ENCODE measurements around the gene COX14.
"Not testable (repeated sequence)": the region's sequence is repeated elsewhere in the genome, so short reads cannot be mapped to it uniquely, and the experiment has no call there.

The COX14 gene

DNA sequence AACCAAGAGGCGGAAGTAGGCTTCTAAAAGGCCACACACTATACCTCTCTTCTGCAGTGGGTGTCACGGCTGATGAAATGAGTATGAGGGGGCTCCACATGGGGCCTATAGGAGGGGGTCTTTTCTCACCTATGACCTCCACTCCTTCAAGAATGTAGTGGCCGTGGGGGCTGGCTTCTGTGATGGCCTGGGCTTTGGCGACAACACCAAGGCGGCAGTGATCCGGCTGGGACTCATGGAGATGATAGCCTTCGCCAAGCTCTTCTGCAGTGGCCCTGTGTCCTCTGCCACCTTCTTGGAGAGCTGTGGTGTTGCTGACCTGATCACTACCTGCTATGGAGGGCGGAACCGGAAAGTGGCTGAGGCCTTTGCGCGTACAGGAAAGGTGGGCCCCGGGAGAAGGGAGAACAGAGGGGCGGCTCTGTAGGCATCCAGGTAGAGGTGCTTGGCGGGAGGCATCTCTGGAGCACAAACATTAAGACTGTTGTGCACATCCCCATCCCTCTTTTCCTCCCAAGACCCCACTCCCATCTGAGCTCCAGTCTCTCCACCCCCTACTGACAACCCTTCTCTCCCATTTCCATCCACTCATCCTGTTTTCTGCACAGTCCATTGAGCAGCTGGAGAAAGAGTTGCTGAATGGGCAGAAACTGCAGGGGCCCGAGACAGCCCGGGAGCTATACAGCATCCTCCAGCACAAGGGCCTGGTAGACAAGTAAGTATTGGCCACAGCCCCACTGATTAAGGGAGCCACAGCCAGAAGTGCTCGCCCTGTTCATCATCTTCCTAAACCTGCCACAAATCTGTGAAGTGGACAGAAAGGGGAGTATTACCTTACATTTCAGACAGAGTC lies 4.4 kb upstream of the COX14 start:
- no peak for DNase-seq (ENCODE audit: low read depth)

DNA sequence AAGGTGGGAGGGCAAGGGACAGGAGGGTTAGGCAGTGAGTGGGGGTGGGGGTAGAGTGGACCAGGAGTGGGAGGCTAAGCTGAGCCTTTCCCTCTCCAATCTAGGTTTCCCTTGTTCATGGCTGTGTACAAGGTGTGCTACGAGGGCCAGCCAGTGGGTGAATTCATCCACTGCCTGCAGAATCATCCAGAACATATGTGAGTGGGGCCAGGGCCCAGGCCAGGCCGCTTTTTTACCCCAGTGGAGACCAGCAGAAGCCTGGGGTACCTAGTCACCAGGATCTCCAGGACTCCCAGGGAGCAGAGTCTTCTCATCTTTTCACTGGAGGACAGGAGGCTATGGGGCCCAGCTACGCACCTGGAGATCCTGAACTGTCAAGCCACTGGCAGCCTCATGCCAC lies 2.7 kb upstream of the COX14 start:
- DNase-seq (ENCODE audit: low read depth): no peak

DNA sequence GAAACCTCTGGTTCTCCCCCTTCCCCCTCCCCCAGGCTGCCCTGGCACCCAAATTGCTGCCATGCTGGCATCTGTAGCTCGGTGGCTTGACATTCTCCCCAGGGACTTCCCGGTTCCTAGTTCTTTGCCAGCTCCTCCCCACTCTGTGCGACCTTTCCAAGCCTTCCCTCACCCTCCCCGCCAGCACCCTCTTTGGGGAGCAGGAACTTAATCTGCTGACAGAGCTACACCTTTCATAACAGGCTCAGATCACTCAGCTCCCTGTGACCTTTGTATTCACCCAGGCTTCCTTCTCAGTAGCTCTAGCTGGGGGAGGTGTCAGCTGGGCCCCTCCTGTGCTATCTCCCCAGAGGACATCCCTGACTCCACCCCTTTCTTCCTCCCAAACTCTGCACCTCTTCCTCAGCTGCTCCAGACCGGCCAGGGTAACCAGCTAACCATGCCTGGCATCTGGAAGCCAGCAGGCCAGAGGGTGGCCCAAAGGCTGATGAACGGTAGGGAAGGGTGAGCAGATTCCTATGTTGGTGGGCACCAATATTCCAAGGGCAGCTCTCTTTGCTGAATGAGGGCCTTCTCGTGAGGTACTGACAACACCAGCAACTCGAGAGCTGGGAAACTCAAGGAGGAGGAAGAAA lies 1.8 kb upstream of the COX14 start:
- no peak for DNase-seq (ENCODE audit: low read depth)

DNA sequence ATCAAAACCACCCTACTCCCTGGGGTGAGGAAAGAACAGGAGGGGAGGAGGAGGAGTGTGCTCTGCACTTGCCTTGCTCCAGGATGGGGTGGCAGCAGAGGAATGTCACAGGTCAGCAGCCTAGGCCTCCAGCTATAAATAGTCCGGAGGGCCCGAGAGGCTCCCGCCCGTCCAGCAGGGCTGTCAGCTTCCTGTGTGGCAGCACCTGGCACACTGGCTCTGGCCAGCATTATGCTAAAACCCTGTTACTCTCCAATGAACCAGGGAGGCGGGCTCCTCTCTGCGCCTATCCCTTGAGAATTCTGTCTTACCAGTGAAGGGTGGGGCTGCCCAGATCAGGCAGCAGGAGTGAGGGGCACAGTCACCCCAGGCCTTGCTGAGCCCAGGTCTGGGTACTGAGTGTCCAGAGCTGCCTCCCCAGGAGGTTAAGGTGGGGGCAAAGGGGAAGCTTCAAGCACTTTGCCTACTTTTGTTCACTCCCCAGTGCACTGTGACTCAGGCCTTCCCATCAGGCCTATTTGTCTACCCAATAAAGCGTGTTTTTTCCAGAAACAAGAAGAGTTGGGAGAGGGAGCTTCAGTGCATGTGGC lies 1.2 kb upstream of the COX14 start:
- DNase-seq (ENCODE audit: low read depth): peak; percentile 36

DNA sequence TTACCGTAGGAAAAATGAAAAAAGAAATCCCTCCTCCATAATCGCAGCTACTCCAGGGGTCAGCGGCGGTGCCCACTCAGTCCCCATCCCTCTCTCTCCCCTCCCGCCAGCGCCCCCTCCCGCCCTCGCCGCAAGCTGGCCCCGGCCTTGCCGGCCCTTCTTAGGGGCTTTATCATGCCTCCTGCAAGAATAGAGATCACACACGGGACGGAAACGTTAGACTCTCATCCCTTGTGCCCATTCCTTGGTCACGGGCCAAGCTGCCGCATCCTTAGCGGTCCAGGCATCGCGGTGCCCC lies 692 bp upstream of the COX14 start:
- no peak for DNase-seq (ENCODE audit: low read depth)

DNA sequence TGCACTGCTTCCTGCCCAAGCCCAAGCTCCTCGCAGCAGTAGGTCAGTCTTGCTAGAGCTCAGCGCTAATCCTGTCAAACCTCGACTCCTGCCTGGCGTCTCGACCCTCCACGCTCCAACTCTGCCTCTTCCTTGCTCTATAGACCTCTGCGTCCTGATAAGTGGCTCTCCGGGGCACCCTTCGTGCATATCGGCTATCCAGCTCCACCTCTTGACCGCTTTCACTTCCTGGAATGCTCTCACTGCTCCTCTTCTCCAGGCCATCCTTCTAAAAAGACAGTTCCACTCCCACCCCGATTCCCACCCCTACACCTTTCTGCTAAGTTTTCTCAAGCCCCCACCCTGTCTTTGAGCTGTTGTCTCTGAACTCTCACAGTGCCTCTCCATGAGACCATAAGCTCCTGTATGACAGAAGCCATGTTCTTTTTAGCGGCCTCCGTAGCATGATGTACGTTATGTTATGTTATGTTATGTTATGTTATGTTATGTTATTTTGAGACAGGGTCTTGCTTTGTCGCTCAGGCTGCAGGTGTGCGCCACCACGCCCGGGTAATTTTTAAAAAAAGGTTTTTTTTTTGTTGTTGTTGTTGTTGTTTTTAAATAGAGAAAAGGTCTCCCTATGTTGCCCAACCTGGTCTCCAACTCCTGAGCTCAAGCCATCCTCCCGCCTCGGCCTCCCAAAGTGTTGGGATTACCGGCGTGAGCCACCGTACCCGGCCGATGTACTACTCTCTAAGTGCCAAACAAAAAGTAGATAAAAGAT lies 601 bp downstream of the COX14 start:
- DNase-seq (ENCODE audit: low read depth): no peak

DNA sequence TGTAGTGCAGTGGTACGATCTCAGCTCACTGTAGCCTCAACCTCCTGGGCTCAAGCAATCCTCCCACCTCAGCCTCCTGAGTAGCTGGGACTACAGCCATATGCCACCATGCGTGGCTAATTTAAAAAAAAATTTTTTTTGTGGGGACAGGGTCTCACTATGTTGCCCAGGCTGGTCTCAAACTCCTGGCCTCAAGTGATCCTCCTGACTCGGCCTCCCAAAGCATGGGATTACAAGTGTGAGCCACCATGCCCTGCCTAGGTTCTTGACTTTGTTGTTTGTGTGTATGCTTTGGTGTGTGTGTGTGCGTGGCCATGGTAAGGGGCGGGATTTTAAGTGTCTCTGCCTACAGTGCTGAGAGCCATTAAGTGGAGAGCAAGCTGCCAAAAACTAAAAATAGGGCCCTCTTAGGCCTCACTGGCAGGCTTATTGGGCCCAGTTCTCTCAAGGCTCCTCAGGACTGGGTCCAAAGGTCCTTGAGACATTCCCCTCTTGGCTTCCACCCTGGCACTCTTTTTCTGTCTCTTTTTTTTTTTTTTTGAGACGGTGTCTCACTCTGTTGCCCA lies 5.1 kb downstream of the COX14 start:
- DNase-seq (ENCODE audit: low read depth): no peak

DNA sequence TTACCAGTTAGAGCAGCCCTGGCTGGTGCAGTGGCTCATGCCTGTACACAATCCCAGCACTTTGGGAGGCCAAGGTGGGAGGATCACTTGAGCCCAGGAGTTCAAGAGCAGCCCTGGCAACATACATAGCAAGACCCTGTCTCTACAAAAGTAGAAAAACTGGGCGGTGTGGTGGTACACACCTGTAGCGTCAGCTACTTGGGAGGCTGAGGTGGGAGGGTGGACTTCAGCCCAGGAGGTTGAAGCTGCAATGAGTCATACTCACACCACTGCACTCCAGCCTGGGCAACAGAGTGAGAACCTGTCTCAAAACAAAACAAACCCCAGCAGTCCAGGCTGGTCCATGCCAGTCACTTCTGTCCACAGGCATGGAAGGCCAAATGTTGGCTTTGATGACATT lies 7.4 kb downstream of the COX14 start:
- no peak for DNase-seq (ENCODE audit: low read depth)

DNA sequence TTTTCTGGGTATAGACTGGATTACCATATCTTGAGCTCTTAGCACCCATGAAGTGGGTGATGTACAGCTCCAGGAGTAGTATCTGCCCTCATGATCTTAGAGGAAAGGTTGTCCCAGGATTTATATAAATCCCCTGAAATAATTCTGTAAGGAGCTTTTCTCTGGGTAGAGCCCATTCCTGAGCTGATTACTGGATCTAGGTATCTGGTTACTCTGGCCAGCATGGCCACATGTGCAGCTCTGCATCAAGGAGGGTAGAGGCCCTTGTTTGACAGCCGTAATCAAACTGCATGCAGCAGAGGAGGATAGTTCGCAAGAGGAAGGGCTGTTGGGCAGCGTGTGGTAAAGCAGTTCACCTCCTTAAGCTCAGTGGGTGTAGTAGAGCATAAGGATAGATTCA lies 8.5 kb downstream of the COX14 start:
- no peak for DNase-seq (ENCODE audit: low read depth)

DNA sequence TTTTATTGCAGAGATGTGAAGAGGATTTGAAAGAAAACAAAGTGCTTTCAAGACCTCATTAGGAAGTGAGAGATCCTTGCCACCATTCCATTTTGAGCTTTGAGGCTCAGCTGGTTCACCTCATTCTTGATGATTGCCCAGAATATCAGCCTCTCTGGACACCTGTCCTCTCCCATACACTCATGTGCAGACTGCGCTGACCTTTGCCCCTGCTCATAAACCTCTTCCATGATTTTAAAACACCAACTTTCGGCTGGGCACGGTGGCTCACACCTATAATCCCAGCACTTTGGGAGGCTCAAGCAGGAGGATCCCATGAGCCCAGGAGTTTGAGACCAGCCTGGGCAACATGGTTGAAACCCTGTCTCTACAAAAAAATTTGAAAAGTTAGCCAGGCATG lies 8.9 kb downstream of the COX14 start:
- DNase-seq (ENCODE audit: low read depth): no peak

DNA sequence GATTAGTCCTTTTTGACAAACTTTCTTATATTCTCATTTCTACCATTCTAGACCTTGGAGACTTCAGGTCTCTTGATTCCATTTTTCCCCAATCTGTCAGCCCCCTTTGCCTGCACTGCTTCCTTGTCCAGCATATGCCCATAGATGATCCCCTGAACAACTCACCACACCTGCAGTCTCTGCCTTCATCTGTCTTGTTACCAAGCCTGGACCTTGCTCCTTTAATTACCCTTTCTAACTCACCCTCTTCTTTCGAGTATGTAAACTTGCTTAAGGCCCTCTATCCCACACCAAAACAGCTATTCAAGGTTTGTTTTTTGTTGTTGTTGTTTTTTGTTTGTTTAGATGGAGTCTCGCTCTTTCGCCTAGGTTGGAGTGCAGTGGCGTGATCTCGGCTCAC lies 9.6 kb downstream of the COX14 start:
- no peak for DNase-seq (ENCODE audit: low read depth)

DNA sequence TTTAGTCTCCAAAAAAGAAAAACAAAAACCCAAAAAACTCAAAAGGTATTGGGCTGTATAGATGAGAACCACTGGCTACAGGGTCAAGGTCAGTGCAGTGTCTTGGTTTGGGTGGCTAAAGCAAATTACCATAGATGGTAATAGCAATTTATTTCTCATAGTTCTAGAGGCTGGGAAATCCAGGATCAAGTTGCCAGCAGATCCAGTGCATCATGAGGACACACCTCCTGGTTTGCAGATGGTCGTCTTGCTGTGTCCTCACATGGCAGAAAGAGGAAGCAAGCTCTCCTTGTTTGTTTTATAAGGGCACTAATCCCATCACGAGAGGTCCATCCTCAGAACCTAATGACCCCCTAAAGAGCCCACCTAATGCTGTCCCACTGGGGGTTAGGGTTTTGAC lies 11.2 kb downstream of the COX14 start:
- DNase-seq (ENCODE audit: low read depth): no peak

DNA sequence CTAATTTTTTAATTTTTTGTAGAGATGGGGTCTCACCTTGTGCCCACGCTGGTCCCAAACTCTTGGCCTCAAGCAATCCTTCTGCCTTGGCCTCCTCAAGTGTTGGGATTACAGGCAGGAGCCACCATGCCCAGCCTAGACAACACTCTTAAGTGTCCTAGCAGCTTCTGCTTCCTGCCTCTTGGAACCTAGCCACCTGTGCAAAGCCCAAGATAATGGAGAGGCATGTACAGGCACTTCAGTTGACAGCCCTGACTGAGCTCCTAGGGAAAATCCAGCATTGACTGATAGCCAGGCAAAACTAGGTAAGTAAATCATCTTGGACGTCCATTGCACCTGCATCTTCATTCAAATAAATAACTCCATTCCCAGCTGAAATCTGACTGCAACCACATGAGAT lies 15.5 kb downstream of the COX14 start:
- DNase-seq (ENCODE audit: low read depth): no peak

DNA sequence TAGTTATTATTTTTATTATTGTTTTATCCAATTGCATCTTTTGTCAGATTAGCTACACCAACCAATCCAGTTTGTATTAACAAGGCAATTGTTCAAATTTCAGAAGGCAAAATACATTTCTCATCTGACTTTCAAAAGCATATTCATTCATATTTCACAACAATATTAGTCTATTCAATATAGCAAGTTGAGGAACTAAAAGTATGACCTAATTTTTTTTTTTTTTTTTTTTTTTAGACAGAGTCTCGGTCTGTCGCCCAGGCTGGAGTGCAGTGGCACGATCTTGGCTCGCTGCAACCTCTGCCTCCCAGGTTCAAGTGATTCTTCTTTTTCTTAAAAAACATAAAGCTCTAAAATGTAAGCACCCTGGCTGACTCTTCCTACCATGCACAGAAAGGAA lies 17.3 kb downstream of the COX14 start:
- no peak for DNase-seq (ENCODE audit: low read depth)

DNA sequence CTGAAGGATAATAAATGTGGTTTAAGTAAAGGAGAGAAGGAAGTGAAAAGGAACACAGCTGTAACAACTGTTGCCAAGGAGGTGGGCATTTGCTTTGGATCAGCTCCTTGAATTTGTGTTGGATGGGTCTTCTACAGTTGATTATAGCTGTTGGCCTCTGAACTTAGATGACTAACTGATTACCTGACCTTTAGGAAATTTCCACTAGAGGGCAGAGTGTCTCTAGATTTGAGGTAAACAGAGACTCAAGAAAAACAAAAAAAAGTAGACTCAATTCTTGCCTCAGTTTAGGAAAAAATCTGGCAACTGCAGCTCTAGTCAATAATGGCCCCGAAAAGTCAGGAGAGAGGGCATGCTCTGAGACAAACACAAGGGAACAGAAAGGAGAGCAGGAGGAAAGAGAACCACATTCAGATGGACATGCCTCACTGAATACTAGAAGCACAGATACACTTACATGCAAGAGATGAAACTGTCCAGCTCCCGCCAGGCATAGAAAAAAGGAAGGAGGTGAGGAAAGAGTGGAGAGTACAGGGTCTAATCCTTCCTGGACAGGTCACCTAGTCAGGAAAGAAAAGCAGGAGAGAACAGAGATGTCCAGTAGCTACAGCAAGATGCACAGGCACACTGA lies 20.6 kb downstream of the COX14 start:
- no peak for DNase-seq (ENCODE audit: low read depth)

DNA sequence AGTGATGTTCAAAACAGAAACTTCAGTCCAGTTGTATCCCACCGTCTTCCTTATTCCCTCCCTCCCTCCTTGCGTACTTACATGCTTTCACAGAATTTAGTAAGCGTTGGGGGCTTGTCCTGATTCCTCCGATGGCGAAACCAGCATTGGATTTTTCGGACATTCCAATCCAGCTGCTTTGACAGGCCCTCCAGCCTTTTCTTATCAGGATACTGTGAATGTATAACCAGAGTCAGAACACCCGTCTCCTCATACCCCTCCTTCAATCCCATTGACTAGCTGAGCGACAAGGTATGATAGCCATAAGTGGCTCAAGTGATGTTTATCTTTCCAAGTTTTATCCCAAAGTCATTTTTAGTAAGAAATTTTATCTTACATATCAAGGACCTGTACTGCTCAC lies 31.0 kb downstream of the COX14 start:
- DNase-seq (ENCODE audit: low read depth): no peak

DNA sequence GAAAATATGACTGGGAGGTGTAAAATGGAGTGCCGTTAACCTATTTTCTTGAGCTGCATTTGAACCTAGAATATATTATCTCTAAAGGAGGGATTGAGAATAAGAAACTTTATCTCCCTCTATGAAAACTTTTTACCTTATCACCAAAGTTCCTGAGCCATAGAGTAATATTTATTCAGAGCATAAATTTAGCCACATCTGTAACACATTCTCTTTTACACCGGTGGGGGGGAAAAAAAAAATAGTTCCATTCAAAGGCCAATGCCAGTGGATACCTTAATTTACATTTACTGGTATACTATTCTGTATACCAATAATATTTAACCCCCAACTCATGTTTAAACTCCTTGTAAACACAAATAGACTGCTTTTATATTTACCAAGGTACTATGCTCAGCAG lies 33.4 kb downstream of the COX14 start:
- no peak for DNase-seq (ENCODE audit: low read depth)

DNA sequence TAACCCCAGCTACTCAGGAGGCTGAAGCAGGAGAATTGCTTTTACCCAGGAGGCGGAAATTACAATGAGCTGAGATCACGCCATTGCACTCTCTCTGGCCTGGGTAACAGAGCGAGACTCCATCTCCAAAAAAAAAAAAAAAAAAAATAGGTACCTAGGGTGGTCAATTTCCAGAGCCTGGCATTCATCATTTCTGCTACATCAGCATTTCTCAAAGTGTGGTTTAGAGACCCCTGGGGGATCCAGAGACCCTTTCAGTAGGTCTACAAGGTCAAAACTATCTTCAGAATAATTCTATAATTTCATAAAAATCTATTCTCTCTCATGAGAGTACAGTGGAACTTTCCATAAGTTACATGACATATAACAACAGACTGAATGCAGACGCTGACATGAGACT lies 35.2 kb downstream of the COX14 start:
- no peak for DNase-seq (ENCODE audit: low read depth)

DNA sequence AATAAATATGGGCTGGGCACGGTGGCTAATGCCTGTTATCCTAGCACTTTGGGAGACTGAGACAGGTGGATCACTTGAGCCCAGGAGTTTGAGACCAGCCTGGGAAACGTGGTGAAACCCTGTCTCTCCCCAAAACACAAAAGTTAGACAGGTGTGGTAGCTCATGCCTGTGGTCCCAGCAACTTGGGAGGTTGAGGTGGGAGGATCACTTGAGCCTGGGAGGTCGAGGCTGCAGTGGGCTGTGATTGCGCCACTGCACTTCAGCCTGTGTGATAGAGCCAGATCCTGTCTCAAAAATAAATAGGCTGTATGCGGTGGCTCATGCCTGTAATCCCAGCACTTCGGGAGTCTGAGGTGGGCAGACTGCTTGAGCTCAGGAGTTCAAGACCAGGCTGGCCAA lies 36.0 kb downstream of the COX14 start:
- DNase-seq (ENCODE audit: low read depth): not testable (repeated sequence)

DNA sequence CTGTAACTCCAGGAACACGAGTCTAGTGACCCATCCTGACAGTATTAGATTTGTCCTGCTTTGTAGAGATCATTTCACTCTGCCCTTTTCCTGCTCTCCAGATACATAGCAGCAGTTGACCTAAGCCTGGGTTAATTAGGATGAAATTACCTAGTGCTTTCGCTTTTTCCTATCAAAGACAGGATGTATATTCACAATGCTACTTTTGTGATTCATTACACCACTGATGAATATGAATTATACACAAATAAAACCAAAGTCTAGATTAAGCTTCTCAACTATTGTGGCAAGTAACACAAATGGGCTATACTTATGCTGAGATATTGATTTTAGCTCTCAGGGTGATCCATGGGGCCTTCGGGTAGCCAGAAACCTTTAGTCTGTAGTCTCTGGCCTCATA lies 37.3 kb downstream of the COX14 start:
- DNase-seq (ENCODE audit: low read depth): no peak

DNA sequence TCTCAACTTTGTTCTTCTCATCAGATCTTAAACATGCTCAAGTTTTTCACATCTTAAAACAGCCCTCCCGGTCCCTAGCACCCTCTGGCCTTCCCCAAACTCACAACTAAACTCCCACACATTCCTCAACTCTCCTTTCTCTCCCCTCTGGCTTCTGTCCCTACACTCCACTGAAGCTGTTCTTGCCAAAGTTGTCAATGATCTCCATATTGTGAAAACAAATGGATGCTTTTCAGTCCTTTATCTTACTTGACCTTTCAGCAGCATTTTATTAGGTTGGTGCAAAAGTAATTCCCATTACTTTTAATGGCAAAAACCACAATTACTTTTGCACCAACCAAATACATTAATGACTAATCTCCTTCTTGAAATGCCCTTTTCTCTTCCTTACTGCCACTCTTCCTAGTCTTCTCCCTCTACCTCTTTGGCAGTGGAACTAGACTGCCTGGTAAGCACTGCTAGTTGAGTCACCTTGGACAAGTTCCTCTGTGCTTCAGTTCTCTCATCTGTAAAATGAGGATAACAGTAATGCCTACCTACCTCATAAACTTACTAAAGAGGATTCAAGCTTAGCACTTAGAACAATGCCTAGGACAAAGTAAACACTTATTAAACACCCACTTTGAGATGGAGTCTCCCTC lies 39.1 kb downstream of the COX14 start:
- no peak for DNase-seq (ENCODE audit: low read depth)

DNA sequence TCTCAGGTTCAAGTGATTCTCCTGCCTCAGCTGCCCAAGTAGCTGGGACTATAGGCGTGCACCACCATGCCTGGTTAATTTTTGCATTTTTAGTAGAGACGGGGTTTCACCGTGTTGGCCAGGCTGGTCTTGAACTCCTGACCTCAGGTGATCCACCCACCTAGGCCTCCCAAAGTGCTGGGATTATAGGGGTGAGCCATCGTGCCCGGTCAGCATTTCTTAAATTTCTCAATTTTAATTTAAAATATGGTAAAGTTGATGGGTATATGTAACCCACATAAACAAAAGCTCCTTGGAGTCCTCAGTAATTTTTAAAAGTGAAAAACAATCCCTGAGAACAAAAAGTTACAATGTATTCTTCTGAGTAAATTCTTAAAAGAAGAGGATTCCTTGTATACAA lies 42.9 kb downstream of the COX14 start:
- not testable (repeated sequence) for DNase-seq (ENCODE audit: low read depth)
